ENCODE results near the gene NLRP7.

DNA sequence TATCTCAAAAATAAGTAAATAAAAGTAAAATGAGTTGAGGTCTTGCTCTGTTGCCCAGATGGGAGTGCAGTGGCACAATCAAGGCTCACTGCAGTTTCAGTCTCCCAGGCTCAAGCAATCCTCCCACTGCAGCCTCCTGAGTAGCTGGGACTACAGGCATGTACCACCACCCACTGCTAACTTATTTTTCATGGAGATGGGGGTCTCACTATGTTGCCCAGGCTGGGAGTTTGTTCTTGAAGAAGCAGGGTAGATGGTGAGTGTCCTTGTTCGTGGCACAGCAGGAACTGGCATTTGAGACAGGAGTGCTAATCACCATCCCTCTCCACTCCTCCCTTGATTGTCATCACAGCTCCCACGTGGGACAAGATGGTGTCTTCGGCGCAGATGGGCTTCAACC lies 22.3 kb upstream of the NLRP7 start:
- TF ChIP-seq, protein P1, sequence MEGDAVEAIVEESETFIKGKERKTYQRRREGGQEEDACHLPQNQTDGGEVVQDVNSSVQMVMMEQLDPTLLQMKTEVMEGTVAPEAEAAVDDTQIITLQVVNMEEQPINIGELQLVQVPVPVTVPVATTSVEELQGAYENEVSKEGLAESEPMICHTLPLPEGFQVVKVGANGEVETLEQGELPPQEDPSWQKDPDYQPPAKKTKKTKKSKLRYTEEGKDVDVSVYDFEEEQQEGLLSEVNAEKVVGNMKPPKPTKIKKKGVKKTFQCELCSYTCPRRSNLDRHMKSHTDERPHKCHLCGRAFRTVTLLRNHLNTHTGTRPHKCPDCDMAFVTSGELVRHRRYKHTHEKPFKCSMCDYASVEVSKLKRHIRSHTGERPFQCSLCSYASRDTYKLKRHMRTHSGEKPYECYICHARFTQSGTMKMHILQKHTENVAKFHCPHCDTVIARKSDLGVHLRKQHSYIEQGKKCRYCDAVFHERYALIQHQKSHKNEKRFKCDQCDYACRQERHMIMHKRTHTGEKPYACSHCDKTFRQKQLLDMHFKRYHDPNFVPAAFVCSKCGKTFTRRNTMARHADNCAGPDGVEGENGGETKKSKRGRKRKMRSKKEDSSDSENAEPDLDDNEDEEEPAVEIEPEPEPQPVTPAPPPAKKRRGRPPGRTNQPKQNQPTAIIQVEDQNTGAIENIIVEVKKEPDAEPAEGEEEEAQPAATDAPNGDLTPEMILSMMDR (IDR thresholded peaks at IDR 0.05), result no peak
- TF ChIP-seq POLR2A (IDR thresholded peaks at IDR 0.05), result no peak
- no peak for TF ChIP-seq POLR2AphosphoS5 (IDR thresholded peaks at IDR 0.05)

Measured in breast epithelium (tissue), 3 donors.